A673 (cell line): ENCODE measurements around the gene ZG16.

ENCODE experiments used
- EZH2 ChIP-seq: fragments of 200-600 bp; sonication (generic); IDR thresholded peaks from 2 replicates; pipeline ENCODE4 v1.6.1; 2017; ENCODE audit warnings: borderline replicate concordance, low read depth, mild to moderate bottlenecking, mixed read lengths, antibody characterized with exemption, low read length; ENCODE audit not compliant: poor library complexity, severe bottlenecking
- TF ChIP-seq, protein P1 (sequence below): fragments of 300-800, 200-600 bp; sonication (generic); conservative IDR thresholded peaks from 2 replicates; pipeline ENCODE4 v1.5.1; 2017; ENCODE audit warnings: low read depth, mild to moderate bottlenecking, antibody characterized with exemption, low read length, moderate library complexity, mixed read lengths

DNA sequence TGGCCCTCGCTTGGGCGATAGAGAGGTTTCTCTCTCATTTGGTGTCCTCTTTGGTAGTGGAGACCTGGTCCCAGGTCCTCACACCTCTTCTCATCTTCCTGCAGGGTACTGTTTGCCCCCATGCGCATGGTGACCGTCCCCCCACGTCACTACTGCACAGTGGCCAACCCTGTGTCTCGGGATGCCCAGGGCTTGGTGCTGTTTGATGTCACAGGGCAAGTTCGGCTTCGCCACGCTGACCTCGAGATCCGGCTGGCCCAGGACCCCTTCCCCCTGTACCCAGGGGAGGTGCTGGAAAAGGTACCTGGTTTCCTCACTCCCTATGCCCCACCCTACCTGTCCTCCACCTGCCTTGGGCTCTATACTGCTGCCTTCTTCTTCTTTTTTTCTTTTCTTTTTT lies 52.7 kb downstream of the ZG16 start:
- TF ChIP-seq, protein P1, sequence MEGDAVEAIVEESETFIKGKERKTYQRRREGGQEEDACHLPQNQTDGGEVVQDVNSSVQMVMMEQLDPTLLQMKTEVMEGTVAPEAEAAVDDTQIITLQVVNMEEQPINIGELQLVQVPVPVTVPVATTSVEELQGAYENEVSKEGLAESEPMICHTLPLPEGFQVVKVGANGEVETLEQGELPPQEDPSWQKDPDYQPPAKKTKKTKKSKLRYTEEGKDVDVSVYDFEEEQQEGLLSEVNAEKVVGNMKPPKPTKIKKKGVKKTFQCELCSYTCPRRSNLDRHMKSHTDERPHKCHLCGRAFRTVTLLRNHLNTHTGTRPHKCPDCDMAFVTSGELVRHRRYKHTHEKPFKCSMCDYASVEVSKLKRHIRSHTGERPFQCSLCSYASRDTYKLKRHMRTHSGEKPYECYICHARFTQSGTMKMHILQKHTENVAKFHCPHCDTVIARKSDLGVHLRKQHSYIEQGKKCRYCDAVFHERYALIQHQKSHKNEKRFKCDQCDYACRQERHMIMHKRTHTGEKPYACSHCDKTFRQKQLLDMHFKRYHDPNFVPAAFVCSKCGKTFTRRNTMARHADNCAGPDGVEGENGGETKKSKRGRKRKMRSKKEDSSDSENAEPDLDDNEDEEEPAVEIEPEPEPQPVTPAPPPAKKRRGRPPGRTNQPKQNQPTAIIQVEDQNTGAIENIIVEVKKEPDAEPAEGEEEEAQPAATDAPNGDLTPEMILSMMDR, result no peak
- TF ChIP-seq EZH2, result no peak
